Stimulated activated CD8-positive, alpha-beta memory T cell treated with anti-CD3 and anti-CD28 coated beads, Interleukin-4, amount 100 ng/mL, for 24 hours (primary cell): ENCODE results near the gene IL24.

Source experiments
- DNase-seq: peaks from one replicate; pipeline ENCODE4 v3.0.0-alpha.2; 2020; ENCODE audit warnings: low read depth

IL24 gene

DNA sequence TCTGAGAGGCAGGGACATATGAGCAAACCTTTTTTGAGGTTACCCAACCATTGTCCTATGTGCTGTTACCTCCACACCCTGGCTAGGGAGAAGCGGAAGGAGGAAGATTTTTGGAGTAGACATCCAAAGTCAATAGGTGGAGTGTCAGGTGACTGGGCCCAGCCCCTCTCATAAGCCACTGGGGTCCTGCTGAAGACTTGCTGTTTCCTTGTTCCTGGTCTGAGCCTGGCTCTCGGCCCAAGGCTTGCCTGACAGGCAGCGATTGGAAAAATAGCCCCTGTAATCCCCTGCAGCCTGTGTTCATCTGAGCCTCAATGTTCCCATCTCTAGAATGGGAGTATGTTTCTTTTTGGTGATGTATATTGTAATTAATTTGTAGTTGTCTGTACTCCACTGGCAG, 55.9 kb downstream of the IL24 start:
- no peak for DNase-seq

GRCh38 chr1:206953626-206954025, 56.4 kb downstream of the IL24 start:
- no peak for DNase-seq
